ENCODE results near the gene CYP2F1. TPM values are rescaled to one million over a fixed set of nuclear protein-coding genes. Genes with fewer than 3 reads are reported as not detected.
"Not testable (repeated sequence)": the region's sequence is repeated elsewhere in the genome, so short reads cannot be mapped to it uniquely, and the experiment has no call there.

CYP2F1 gene
- total RNA-seq, 3 donors from 2014 or later (not counting 1 experiment from before 2014, with no cell fraction given) = 0.93 to 4.7 (median 4.5) TPM

DNA sequence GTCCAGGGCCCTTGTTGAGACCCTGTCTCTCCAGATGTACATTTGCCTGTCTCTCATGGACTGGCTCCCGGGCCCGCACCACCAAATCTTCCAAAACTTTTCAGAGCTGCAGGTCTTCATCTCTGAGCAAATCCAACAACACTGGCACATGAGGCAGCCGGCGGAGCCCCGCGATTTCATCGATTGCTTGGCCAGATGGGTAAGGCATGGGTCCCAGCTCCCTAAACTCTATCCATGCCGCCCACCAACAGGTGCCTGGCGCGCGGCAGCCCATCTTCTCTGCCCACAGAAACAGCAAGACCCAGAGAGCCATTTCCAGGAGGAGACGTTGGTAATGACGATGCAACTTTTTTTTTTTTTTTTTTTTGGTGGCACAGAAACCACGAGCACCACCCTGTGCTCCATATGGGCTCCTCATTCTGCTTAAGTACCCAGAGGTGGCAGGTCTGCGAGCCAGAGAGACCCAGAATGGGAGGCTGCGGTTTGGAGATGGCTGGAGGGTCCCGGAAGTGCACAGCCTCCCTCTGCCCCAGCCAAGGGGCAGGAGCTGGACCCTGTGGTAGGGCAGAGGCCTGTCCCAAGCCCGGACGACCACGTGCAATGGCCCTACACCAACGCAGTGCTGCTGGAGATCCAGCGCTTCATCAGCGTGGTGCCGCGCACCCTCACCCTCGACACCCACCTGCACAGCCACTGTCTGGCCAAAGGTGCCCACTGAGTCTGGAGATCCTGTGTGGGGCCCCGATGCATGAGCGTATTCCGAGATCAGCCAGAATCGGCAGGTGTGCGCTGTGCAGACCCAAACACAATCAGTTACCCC, 22.6 kb downstream of the CYP2F1 start:
- Histone ChIP-seq H3K27me3 (ENCODE audit: control insufficient read depth, insufficient read depth, low read length) (no peaks in the 10 kb centered on the region), H3K4me3 (ENCODE audit: low read length) (no peak overlapping the region), H3K27ac (ENCODE audit: low read length) (no peak overlapping the region), H3K36me3 (ENCODE audit: control insufficient read depth, insufficient read depth, low read length) (no peaks in the 10 kb centered on the region), H3K9me3 (ENCODE audit: control insufficient read depth, insufficient read depth, low read length) (no peaks in the 10 kb centered on the region), H3K4me1 (ENCODE audit: control insufficient read depth, insufficient read depth, low read length) (peaks cover 24% of the 10 kb centered on the region)
- H3K27me3 Mint-ChIP-seq (ENCODE audit: low read depth in 2 of 2) = no peaks in the 10 kb centered on the region
- WGBS (ENCODE audit: insufficient coverage) = 87% methylated on average over 31 of the region's 31 CpGs
- H3K9me3 Mint-ChIP-seq = no peaks in the 10 kb centered on the region
- peak overlapping the region in 1 of 2 donors; percentile 58 for H3K27ac Mint-ChIP-seq
- DNase-seq = no peak
- intact Hi-C loops (cut with micrococcal nuclease) = no loop called here
- no peaks in the 10 kb centered on the region for H3K36me3 Mint-ChIP-seq
- peaks cover 6 to 33% of the 10 kb centered on the region in 2 donors for H3K4me1 Mint-ChIP-seq
- peak overlapping the region; percentile 60 for H3K4me3 Mint-ChIP-seq
- TF ChIP-seq, protein P1, sequence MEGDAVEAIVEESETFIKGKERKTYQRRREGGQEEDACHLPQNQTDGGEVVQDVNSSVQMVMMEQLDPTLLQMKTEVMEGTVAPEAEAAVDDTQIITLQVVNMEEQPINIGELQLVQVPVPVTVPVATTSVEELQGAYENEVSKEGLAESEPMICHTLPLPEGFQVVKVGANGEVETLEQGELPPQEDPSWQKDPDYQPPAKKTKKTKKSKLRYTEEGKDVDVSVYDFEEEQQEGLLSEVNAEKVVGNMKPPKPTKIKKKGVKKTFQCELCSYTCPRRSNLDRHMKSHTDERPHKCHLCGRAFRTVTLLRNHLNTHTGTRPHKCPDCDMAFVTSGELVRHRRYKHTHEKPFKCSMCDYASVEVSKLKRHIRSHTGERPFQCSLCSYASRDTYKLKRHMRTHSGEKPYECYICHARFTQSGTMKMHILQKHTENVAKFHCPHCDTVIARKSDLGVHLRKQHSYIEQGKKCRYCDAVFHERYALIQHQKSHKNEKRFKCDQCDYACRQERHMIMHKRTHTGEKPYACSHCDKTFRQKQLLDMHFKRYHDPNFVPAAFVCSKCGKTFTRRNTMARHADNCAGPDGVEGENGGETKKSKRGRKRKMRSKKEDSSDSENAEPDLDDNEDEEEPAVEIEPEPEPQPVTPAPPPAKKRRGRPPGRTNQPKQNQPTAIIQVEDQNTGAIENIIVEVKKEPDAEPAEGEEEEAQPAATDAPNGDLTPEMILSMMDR (IDR thresholded peaks at IDR 0.05) = no peak
- ATAC-seq = no peak

DNA sequence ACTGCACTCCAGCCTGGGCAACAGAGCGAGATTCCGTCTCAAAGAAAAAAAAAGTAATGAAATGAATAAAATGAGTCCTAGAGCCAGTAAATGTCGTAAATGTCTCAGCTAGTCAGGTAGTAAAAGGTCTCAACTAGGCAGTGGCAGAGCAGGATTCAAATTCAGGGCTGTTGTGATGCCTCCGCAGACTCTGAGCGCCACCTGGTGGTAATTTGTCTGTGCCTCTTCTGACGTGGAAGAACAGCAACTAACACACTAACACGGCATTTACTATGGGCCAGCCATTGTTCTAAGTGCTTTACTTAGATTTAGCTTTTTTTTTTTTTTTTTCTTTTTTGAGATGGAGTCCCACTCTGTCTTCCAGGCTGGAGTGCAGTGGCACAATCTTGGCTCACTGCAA, 30.2 kb downstream of the CYP2F1 start:
- Mint-ChIP-seq H3K9me3 (no peaks in the 10 kb centered on the region), H3K36me3 (no peaks in the 10 kb centered on the region), H3K4me1 (no peaks in the 10 kb centered on the region), H3K27ac (no peak overlapping the region), H3K4me3 (no peak overlapping the region), H3K27me3 (ENCODE audit: low read depth in 2 of 2) (peaks cover 10 to 21% of the 10 kb centered on the region in 2 donors)
- Histone ChIP-seq H3K4me1 (ENCODE audit: control insufficient read depth, insufficient read depth, low read length) (no peaks in the 10 kb centered on the region), H3K9me3 (ENCODE audit: control insufficient read depth, insufficient read depth, low read length) (no peaks in the 10 kb centered on the region), H3K4me3 (ENCODE audit: low read length) (no peak overlapping the region), H3K27ac (ENCODE audit: low read length) (no peak overlapping the region), H3K36me3 (ENCODE audit: control insufficient read depth, insufficient read depth, low read length) (no peaks in the 10 kb centered on the region), H3K27me3 (ENCODE audit: control insufficient read depth, insufficient read depth, low read length) (no peaks in the 10 kb centered on the region)
- 39% methylated on average over 5 of the region's 7 CpGs for WGBS (ENCODE audit: insufficient coverage)
- peak; percentile 93 to 99 (median 97) for ATAC-seq
- TF ChIP-seq, protein P1 (IDR thresholded peaks at IDR 0.05) = peak; percentile 86
- peak; percentile 83 to 95 for DNase-seq
- intact Hi-C loops (cut with micrococcal nuclease) = loop anchor here (1.0 kb wide), 3 partner anchors 18 to 481 kb away; no protein-coding TSS in a partner anchor

DNA sequence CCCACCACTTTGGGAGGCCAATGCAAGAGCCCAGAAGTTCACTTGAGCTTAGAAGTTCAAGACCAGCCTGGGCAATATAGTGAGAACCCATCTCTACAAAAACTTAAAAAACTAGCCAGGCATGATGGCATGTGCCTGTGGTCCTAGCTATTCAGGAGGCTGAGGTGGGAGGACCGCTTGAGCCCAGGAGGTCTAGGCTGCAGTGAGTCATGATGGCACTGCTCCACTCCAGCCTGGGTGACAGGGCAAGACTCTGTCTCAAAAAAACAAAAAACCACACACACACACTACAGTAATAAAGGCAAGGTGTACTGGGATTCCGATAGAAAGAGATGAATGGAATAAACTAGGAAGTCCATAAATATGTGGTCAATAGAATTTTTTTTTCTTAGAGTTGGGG, 35.6 kb downstream of the CYP2F1 start:
- intact Hi-C loops (cut with micrococcal nuclease) = no loop called here
- Histone ChIP-seq H3K27me3 (ENCODE audit: control insufficient read depth, insufficient read depth, low read length) (no peaks in the 10 kb centered on the region), H3K36me3 (ENCODE audit: control insufficient read depth, insufficient read depth, low read length) (no peaks in the 10 kb centered on the region), H3K4me3 (ENCODE audit: low read length) (no peak overlapping the region), H3K9me3 (ENCODE audit: control insufficient read depth, insufficient read depth, low read length) (no peaks in the 10 kb centered on the region), H3K27ac (ENCODE audit: low read length) (no peak overlapping the region), H3K4me1 (ENCODE audit: control insufficient read depth, insufficient read depth, low read length) (no peaks in the 10 kb centered on the region)
- no peak overlapping the region for H3K4me3 Mint-ChIP-seq
- 90% methylated on average over 1 of the region's 2 CpGs for WGBS (ENCODE audit: insufficient coverage)
- peaks cover 13 to 21% of the 10 kb centered on the region in 2 donors for H3K27me3 Mint-ChIP-seq (ENCODE audit: low read depth in 2 of 2)
- ATAC-seq = no peak
- no peaks in the 10 kb centered on the region for H3K36me3 Mint-ChIP-seq
- no peak overlapping the region for H3K27ac Mint-ChIP-seq
- no peak for DNase-seq
- no peaks in the 10 kb centered on the region for H3K9me3 Mint-ChIP-seq
- H3K4me1 Mint-ChIP-seq = no peaks in the 10 kb centered on the region
- TF ChIP-seq, protein P1 (IDR thresholded peaks at IDR 0.05) = no peak

DNA sequence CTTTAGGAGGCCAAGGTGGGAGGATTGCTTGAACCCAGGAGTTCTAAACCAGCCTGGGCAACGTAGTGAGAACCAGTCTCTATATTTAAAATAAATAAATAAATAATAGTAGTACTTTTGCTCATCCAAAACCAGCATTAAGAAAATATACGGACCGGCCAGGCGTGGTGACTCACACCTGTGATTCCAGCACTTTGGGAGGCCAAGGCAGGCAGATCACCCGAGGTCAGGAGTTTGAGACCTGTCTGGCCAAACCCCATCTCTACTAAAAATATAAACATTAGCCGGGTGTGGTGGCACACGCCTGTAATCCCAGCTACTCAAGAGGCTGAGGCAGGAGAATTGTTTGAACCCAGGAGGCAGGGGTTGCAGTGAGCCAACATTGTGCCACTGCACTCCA, 36.8 kb downstream of the CYP2F1 start:
- 89% methylated on average over 6 of the region's 7 CpGs for WGBS (ENCODE audit: insufficient coverage)
- H3K9me3 Mint-ChIP-seq; DNase-seq; H3K4me3 ChIP-seq (ENCODE audit: low read length); intact Hi-C loops (cut with micrococcal nuclease); H3K27ac Mint-ChIP-seq; H3K36me3 Mint-ChIP-seq; H3K4me1 ChIP-seq (ENCODE audit: control insufficient read depth, insufficient read depth, low read length); ATAC-seq; H3K4me3 Mint-ChIP-seq; H3K9me3 ChIP-seq (ENCODE audit: control insufficient read depth, insufficient read depth, low read length); H3K27me3 ChIP-seq (ENCODE audit: control insufficient read depth, insufficient read depth, low read length); H3K4me1 Mint-ChIP-seq; H3K36me3 ChIP-seq (ENCODE audit: control insufficient read depth, insufficient read depth, low read length); H3K27ac ChIP-seq (ENCODE audit: low read length): not testable (repeated sequence)
- peaks cover 13 to 15% of the 10 kb centered on the region in 2 donors for H3K27me3 Mint-ChIP-seq (ENCODE audit: low read depth in 2 of 2)
